MM.1S (cell line): ENCODE measurements around the gene PPA2.

Source experiments
- DNase-seq: peaks from one replicate; pipeline ENCODE4 v3.0.0-alpha.2; 2015
- H2AFZ ChIP-seq: fragments of 300-600 bp; sonication (generic); 2 replicates; pipeline ENCODE4 v1.6.0; 2016; ENCODE audit warnings: antibody characterized with exemption, low read length
- H3F3A ChIP-seq: fragments of 300-600 bp; sonication (generic); 2 replicates; pipeline ENCODE4 v1.6.1; 2016; ENCODE audit warnings: mild to moderate bottlenecking, antibody characterized with exemption, low read length, moderate library complexity, mixed read lengths; ENCODE audit not compliant: insufficient read depth
- H3K27ac ChIP-seq: fragments of 300-600 bp; sonication (generic); 2 replicates; pipeline ENCODE4 v1.5.1; 2016; ENCODE audit warnings: mild to moderate bottlenecking, low read length
- H3K27me3 ChIP-seq: fragments of 300-600 bp; sonication (generic); replicated peaks from 2 replicates; pipeline ENCODE4 v1.6.0; 2016; ENCODE audit warnings: low read length; ENCODE audit not compliant: insufficient read depth
- H3K36me3 ChIP-seq: fragments of 300-600 bp; sonication (generic); replicated peaks from 2 replicates; pipeline ENCODE4 v1.6.1; 2016; ENCODE audit warnings: mild to moderate bottlenecking, low read length, mixed read lengths; ENCODE audit not compliant: insufficient read depth
- H3K4me1 ChIP-seq: fragments of 300-600 bp; sonication (generic); 2 replicates; pipeline ENCODE4 v1.6.1; 2016; ENCODE audit warnings: low read length, mixed read lengths
- H3K4me2 ChIP-seq: fragments of 300-600 bp; sonication (generic); 2 replicates; pipeline ENCODE4 v1.6.0; 2016; ENCODE audit warnings: low read depth, low read length
- H3K4me3 ChIP-seq: fragments of 300-600 bp; sonication (generic); 2 replicates; pipeline ENCODE4 v1.5.1; 2016; ENCODE audit warnings: low read length, mixed read lengths
- H3K79me2 ChIP-seq: fragments of 300-600 bp; sonication (generic); 2 replicates; pipeline ENCODE4 v1.6.1; 2016; ENCODE audit warnings: mixed run types, low read length, mixed read lengths
- H3K9ac ChIP-seq: fragments of 300-600 bp; sonication (generic); 2 replicates; pipeline ENCODE4 v1.6.1; 2016; ENCODE audit warnings: low read length, mixed read lengths
- H3K9me2 ChIP-seq: fragments of 300-600 bp; sonication (generic); replicated peaks from 2 replicates; pipeline ENCODE4 v1.6.1; 2016; ENCODE audit warnings: mild to moderate bottlenecking, low read length, mixed read lengths; ENCODE audit not compliant: insufficient read depth
- H3K9me3 ChIP-seq: fragments of 300-600 bp; sonication (generic); replicated peaks from 2 replicates; pipeline ENCODE4 v1.6.1; 2016; ENCODE audit warnings: mild to moderate bottlenecking, low read length, mixed read lengths; ENCODE audit not compliant: insufficient read depth
- H4K20me1 ChIP-seq: fragments of 300-600 bp; sonication (generic); 2 replicates; pipeline ENCODE4 v1.6.1; 2016; ENCODE audit warnings: mild to moderate bottlenecking, low read length, moderate library complexity, mixed read lengths; ENCODE audit not compliant: insufficient read depth
- EZH2 ChIP-seq: fragments of 300-600 bp; sonication (generic); optimal IDR thresholded peaks from 2 replicates; pipeline ENCODE3; 2017; ENCODE audit warnings: low read depth, mild to moderate bottlenecking, antibody characterized with exemption, low read length, mixed read lengths
- EZH2phosphoT487 ChIP-seq: fragments of 300-600 bp; sonication (generic); IDR thresholded peaks from 2 replicates; pipeline ENCODE4 v1.6.1; 2018; ENCODE audit warnings: antibody characterized with exemption, low read length
- TF ChIP-seq, protein P1 (sequence below): fragments of 300-600 bp; sonication (generic); IDR thresholded peaks from 2 replicates; pipeline ENCODE4 v1.5.1; 2016; ENCODE audit warnings: antibody characterized with exemption, low read length, mixed read lengths

Gene PPA2

GRCh38 chr4:105455998-105456397, 17.9 kb downstream of the PPA2 start:
- H3K4me3 ChIP-seq, result no peak overlapping the region
- DNase-seq, result peak; percentile 83
- peak overlapping the region; percentile 38; the same call in 1 of the 2 replicates for H3K27ac ChIP-seq
- no peaks in the 10 kb centered on the region for H4K20me1 ChIP-seq
- no peaks in the 10 kb centered on the region for H3K27me3 ChIP-seq
- peak overlapping the region; percentile 49 for H3K4me2 ChIP-seq
- H3K9me2 ChIP-seq, result no peaks in the 10 kb centered on the region
- H3F3A ChIP-seq, result peaks cover 21% of the 10 kb centered on the region
- no peak overlapping the region for H2AFZ ChIP-seq
- TF ChIP-seq EZH2phosphoT487, result no peak
- TF ChIP-seq, protein P1, sequence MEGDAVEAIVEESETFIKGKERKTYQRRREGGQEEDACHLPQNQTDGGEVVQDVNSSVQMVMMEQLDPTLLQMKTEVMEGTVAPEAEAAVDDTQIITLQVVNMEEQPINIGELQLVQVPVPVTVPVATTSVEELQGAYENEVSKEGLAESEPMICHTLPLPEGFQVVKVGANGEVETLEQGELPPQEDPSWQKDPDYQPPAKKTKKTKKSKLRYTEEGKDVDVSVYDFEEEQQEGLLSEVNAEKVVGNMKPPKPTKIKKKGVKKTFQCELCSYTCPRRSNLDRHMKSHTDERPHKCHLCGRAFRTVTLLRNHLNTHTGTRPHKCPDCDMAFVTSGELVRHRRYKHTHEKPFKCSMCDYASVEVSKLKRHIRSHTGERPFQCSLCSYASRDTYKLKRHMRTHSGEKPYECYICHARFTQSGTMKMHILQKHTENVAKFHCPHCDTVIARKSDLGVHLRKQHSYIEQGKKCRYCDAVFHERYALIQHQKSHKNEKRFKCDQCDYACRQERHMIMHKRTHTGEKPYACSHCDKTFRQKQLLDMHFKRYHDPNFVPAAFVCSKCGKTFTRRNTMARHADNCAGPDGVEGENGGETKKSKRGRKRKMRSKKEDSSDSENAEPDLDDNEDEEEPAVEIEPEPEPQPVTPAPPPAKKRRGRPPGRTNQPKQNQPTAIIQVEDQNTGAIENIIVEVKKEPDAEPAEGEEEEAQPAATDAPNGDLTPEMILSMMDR, result no peak
- TF ChIP-seq EZH2, result no peak
- H3K36me3 ChIP-seq, result 0 out of 2 replicates have a peak, but pooled peaks cover 2% of the 10 kb centered on the region
- H3K9me3 ChIP-seq, result no peaks in the 10 kb centered on the region
- peaks cover 47% of the 10 kb centered on the region for H3K79me2 ChIP-seq
- H3K9ac ChIP-seq, result no peak overlapping the region
- H3K4me1 ChIP-seq, result peaks cover 75% of the 10 kb centered on the region

GRCh38 chr4:105455182-105455581, 18.7 kb downstream of the PPA2 start:
- Histone ChIP-seq H3K9ac (no peak overlapping the region), H3K36me3 (0 out of 2 replicates have a peak, but pooled peaks cover 2% of the 10 kb centered on the region), H3K4me3 (no peak overlapping the region), H3K9me3 (no peaks in the 10 kb centered on the region), H3K9me2 (no peaks in the 10 kb centered on the region), H3F3A (peaks cover 18% of the 10 kb centered on the region), H3K4me1 (peaks cover 73% of the 10 kb centered on the region), H3K4me2 (peak overlapping the region; percentile 49; the same call in 1 of the 2 replicates), H3K79me2 (peaks cover 43% of the 10 kb centered on the region), H3K27me3 (no peaks in the 10 kb centered on the region), H3K27ac (peak overlapping the region; percentile 38; the same call in 1 of the 2 replicates), H2AFZ (no peak overlapping the region), H4K20me1 (no peaks in the 10 kb centered on the region)
- DNase-seq, result no peak
- TF ChIP-seq, protein P1, result no peak
- TF ChIP-seq EZH2 (no peak), EZH2phosphoT487 (no peak)

- Histone ChIP-seq H3K9me2 (no peaks in the 10 kb centered on the region), H3K27me3 (no peaks in the 10 kb centered on the region), H3K36me3 (0 out of 2 replicates have a peak, but pooled peaks cover 2% of the 10 kb centered on the region), H3K9me3 (no peaks in the 10 kb centered on the region), H3K27ac (peak overlapping the region; percentile 11; the same call in 1 of the 2 replicates), H3K4me2 (no peak overlapping the region), H3K4me3 (no peak overlapping the region), H3F3A (peaks cover 18% of the 10 kb centered on the region), H3K9ac (no peak overlapping the region), H3K79me2 (peaks cover 28% of the 10 kb centered on the region), H4K20me1 (no peaks in the 10 kb centered on the region), H3K4me1 (peaks cover 66% of the 10 kb centered on the region), H2AFZ (no peak overlapping the region)
- TF ChIP-seq, protein P1, result peak; percentile 11
- TF ChIP-seq EZH2 (no peak), EZH2phosphoT487 (no peak)
- no peak for DNase-seq
Observed at GRCh38 chr4:105453550-105454205, 20.2 kb downstream of the PPA2 start.
